Astrocyte (in vitro differentiated cells and primary cell): Measurements from ENCODE around the gene DNAJC18.

Experiments used
- CTCF ChIP-seq: IDR thresholded peaks from 2 replicates; pipeline ENCODE4 v1.5.1; 2011; ENCODE audit warnings: low read depth, mild to moderate bottlenecking, inconsistent platforms, low read length, moderate library complexity; ENCODE audit not compliant: insufficient read depth
- EZH2 ChIP-seq: IDR thresholded peaks from 2 replicates; pipeline ENCODE4 v1.6.1; 2012; ENCODE audit warnings: mild to moderate bottlenecking, low read length, inconsistent platforms; ENCODE audit not compliant: insufficient read depth

- TF ChIP-seq CTCF: no peak
- TF ChIP-seq EZH2: no peak
Measured at GRCh38 chr5:139473565-139473964, 34.2 kb upstream of the DNAJC18 start.
